K562 (cell line): ENCODE results near the gene CHCHD1. TPM values are rescaled to one million over a fixed set of nuclear protein-coding genes. Genes with fewer than 3 reads are reported as not detected.

Source experiments
- ATF1 ChIP-seq, 2 experiments: fragments of 450-650 bp in 1 of 2; IDR thresholded peaks; 2 replicates each; pipeline ENCODE4 v1.6.1; 2016; ENCODE audit warnings: missing compliant biosample characterization in 1 of 2, missing genetic modification characterization in 1 of 2
- ERF ChIP-seq: fragments of 450-650 bp; formaldehyde crosslinking; IDR thresholded peaks from 2 replicates; pipeline ENCODE4 v1.4.0; 2020; ENCODE audit warnings: mild to moderate bottlenecking, mixed read lengths
- ESRRB ChIP-seq: fragments of 250-450 bp; sonication (Bioruptor Pico); IDR thresholded peaks from 2 replicates; pipeline ENCODE4 v1.5.0; 2020; ENCODE audit warnings: mild to moderate bottlenecking, moderate library complexity, borderline replicate concordance
- ETV5 ChIP-seq: sonication (generic); formaldehyde crosslinking; IDR thresholded peaks from 2 replicates; pipeline ENCODE4 v1.4.0; 2020; ENCODE audit warnings: low read depth, mild to moderate bottlenecking, missing genetic modification reagents
- JUND ChIP-seq, 2 experiments: IDR thresholded peaks; 2 replicates in 1 of 2; 3 replicates in 1 of 2; pipeline ENCODE4 v1.6.1; 2011; ENCODE audit warnings: borderline replicate concordance in 2 of 2, low read depth in 2 of 2, low read length in 2 of 2, improper control_type of control experiment in 1 of 2, missing biosample characterization in 1 of 2, missing genetic modification characterization in 1 of 2, missing genetic modification reagents in 1 of 2
- polyA plus RNA-seq, 8 experiments: library from polyadenylated mRNA; depleted of rRNA in 4 of 8; stranded (reverse) in 5 of 8; unstranded in 3 of 8; fragments of >200 nt; fragmentation: Nextera tagmentation in 2 of 8; fragmentation: Illumina TruSeq in 1 of 8; extraction: Ambion mirVana in 2 of 8; extraction: Trizol in 1 of 8; gene quantifications; 2 replicates each; pipeline versions ENCODE4 v1.2.1 to v1.2.3, GENCODE V29; 2011 to 2014; ENCODE audit warnings: inconsistent platforms in 1 of 8, missing spikeins in 1 of 8
- total RNA-seq, 7 experiments: library from RNA; depleted of rRNA in 6 of 7; stranded (reverse); fragments of >200 nt in 6 of 7; fragmentation: Illumina TruSeq in 2 of 7; extraction: Trizol in 2 of 7; gene quantifications; 2 replicates each; pipeline versions ENCODE4 v1.2.1 to v1.2.3, GENCODE V29; 2011 to 2021; ENCODE audit warnings: low replicate concordance in 1 of 7
- TF ChIP-seq, protein P1 (sequence below), 2 experiments: fragments of 450-650 bp; formaldehyde crosslinking in 1 of 2; IDR thresholded peaks; 2 replicates each; pipeline versions ENCODE4 v1.4.0 to v1.6.1; 2014 to 2020; ENCODE audit warnings: mild to moderate bottlenecking in 2 of 2, borderline replicate concordance in 1 of 2, low read depth in 1 of 2
- TF ChIP-seq, protein P2 (sequence below): fragments of 450-650 bp; formaldehyde crosslinking; IDR thresholded peaks from 2 replicates; pipeline ENCODE4 v1.4.0; 2022; ENCODE audit warnings: missing genetic modification characterization

CHCHD1 gene
- total and polyA plus RNA-seq, 9 of the 15 experiments (the other 6 are each of a cell fraction or from before 2014, with no cell fraction given), result 52.9 to 126 (median 83.4) TPM

DNA sequence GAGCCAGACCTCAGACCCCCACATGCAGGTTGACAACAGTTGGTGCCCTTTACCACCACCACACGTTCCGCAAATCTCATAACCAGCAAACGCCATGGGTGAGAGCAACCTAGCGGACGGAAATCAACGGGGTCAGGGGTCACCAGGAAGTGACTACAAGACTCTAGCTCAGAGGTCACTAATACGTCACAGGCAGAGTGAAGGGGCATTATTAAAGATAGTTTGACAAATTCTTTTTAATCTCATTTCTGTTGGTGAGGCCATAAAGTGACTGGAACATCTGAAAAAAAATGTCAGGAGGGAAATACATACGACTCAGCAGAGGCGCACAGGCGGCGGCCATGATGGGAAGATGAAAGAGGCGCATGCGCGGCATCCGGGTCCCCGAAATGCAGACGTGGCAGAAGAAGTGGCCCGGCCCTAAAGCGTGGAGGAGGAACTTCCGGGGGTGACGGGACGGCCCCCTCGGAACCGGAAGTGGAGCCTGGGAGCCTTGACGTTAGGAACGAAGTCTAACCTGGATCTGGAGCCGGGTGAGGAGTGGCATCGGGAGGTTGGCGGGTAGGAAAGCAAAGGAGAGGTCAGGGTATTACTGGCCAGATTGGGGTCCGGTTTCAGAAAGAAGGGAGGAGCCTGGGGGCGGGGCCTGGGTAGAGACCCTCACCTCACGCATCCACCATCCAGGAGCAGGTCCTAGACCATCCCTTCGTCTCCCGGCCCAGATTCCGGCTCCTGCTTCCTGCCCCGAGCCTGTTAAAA is 37.8 kb upstream of the CHCHD1 start, which contains the start of gene SEC24C (continued):
- TF ChIP-seq, protein P1, sequence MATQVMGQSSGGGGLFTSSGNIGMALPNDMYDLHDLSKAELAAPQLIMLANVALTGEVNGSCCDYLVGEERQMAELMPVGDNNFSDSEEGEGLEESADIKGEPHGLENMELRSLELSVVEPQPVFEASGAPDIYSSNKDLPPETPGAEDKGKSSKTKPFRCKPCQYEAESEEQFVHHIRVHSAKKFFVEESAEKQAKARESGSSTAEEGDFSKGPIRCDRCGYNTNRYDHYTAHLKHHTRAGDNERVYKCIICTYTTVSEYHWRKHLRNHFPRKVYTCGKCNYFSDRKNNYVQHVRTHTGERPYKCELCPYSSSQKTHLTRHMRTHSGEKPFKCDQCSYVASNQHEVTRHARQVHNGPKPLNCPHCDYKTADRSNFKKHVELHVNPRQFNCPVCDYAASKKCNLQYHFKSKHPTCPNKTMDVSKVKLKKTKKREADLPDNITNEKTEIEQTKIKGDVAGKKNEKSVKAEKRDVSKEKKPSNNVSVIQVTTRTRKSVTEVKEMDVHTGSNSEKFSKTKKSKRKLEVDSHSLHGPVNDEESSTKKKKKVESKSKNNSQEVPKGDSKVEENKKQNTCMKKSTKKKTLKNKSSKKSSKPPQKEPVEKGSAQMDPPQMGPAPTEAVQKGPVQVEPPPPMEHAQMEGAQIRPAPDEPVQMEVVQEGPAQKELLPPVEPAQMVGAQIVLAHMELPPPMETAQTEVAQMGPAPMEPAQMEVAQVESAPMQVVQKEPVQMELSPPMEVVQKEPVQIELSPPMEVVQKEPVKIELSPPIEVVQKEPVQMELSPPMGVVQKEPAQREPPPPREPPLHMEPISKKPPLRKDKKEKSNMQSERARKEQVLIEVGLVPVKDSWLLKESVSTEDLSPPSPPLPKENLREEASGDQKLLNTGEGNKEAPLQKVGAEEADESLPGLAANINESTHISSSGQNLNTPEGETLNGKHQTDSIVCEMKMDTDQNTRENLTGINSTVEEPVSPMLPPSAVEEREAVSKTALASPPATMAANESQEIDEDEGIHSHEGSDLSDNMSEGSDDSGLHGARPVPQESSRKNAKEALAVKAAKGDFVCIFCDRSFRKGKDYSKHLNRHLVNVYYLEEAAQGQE (IDR thresholded peaks at IDR 0.05; ENCODE audit: borderline replicate concordance), result no peak
- TF ChIP-seq, protein P1 (CRISPR knock-in tag; IDR thresholded peaks at IDR 0.05; ENCODE audit: low read depth), result 0 out of 2 replicates have a peak, but pooled peaks have one; percentile 18
- TF ChIP-seq, protein P2, sequence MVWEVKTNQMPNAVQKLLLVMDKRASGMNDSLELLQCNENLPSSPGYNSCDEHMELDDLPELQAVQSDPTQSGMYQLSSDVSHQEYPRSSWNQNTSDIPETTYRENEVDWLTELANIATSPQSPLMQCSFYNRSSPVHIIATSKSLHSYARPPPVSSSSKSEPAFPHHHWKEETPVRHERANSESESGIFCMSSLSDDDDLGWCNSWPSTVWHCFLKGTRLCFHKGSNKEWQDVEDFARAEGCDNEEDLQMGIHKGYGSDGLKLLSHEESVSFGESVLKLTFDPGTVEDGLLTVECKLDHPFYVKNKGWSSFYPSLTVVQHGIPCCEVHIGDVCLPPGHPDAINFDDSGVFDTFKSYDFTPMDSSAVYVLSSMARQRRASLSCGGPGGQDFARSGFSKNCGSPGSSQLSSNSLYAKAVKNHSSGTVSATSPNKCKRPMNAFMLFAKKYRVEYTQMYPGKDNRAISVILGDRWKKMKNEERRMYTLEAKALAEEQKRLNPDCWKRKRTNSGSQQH (CRISPR knock-in tag), result peak; percentile 69
- no peak for TF ChIP-seq ATF1 (CRISPR knock-in tag; IDR thresholded peaks at IDR 0.05)
- TF ChIP-seq ATF1 (tag; IDR thresholded peaks at IDR 0.05), result peak; percentile 98
- TF ChIP-seq ERF (CRISPR knock-in tag), result peak; percentile 77
- 0 out of 2 replicates have a peak, but pooled peaks have one; percentile 29 for TF ChIP-seq ESRRB (CRISPR knock-in tag)
- peak; percentile 52; the same call in 1 of the 2 replicates for TF ChIP-seq ETV5 (CRISPR knock-in tag)
- TF ChIP-seq JUND (IDR thresholded peaks at IDR 0.05; ENCODE audit: borderline replicate concordance, low read depth, low read length), result peak; percentile 45; the same call in 1 of the 2 replicates
- peak; percentile 77; the same call in 1 of the 3 replicates for TF ChIP-seq JUND (tag; IDR thresholded peaks at IDR 0.05; ENCODE audit: borderline replicate concordance, low read depth, low read length)
